Ovary (tissue), 9 donors: ENCODE results near the gene ABHD4. TPM values are rescaled to one million over a fixed set of nuclear protein-coding genes. Genes with fewer than 3 reads are reported as not detected.
"Not testable (repeated sequence)": the region's sequence is repeated elsewhere in the genome, so short reads cannot be mapped to it uniquely, and the experiment has no call there.

ENCODE experiments used
- DNase-seq, 5 donors: peaks; one replicate each; pipeline ENCODE4 v3.0.0-alpha.2; 2019 to 2020
- H3K27ac ChIP-seq, 2 donors: fragments of 200-600 bp; one replicate each; pipeline versions ENCODE4 v1.5.1 to v1.8.0; 2019 to 2022
- H3K27me3 ChIP-seq: fragments of 200-600 bp; one replicate; pipeline ENCODE4 v1.8.0; 2022
- H3K36me3 ChIP-seq: fragments of 200-600 bp; sonication (generic); one replicate; pipeline ENCODE4 v1.5.1; 2019
- H3K4me1 ChIP-seq: one replicate; pipeline ENCODE4 v1.8.1; 2013; ENCODE audit warnings: mild to moderate bottlenecking, moderate library complexity; ENCODE audit not compliant: insufficient read depth
- H3K4me3 ChIP-seq: fragments of 200-600 bp; sonication (generic); one replicate; pipeline ENCODE4 v1.5.1; 2017
- H3K9me3 ChIP-seq, 2 donors: fragments of 200-600 bp in 1 of 2; sonication (generic) in 1 of 2; one replicate each; pipeline versions ENCODE4 v1.5.1 to v1.8.1; 2013 to 2019; ENCODE audit warnings: mild to moderate bottlenecking in 1 of 2, moderate library complexity in 1 of 2
- EP300 ChIP-seq: sonication (generic); formaldehyde crosslinking; IDR thresholded peaks from one replicate; pipeline ENCODE4 v1.6.1; 2017; ENCODE audit warnings: antibody characterized with exemption
- POLR2A ChIP-seq: fragments of 450-650 bp; IDR thresholded peaks from one replicate; pipeline ENCODE4 v1.6.1; 2017; ENCODE audit warnings: antibody characterized with exemption, mild to moderate bottlenecking, moderate library complexity
- WGBS, 3 donors: extraction: QIAGEN DNeasy Blood & Tissue Kit in 1 of 3; methylation state at CpG; one replicate each; pipeline versions ENCODE4 v1.1.5 to v1.1.7; 2013 to 2017; 5-methylcytosine and 5-hydroxymethylcytosine counted together
- intact Hi-C, 4 donors: fragments of 100-400 bp; cut with DNase I; formaldehyde crosslinking; loops; one replicate each; pipeline versions ENCODE4 v1.11.0 to v1.15.1; 2022 to 2023
- polyA plus RNA-seq, 2 donors: library from polyadenylated mRNA; stranded (reverse); fragments of 200-250 nt in 1 of 2; fragments of 350-450 nt in 1 of 2; fragmentation: Illumina TruSeq in 1 of 2; extraction: RNeasy Lipid Tissue Mini Kit (QIAGEN cat#74804) in 1 of 2; gene quantifications; one replicate each; pipeline ENCODE4 v1.2.3, GENCODE V29; 2013 to 2014
- total RNA-seq, 7 donors: library from RNA; depleted of rRNA in 2 of 7; stranded (reverse); fragments of >200 nt in 2 of 7; fragmentation: NEBNext Ultra II Directional in 3 of 7; extraction: Animal tissue kit (Norgen Biotek cat#: 25700) in 3 of 7; gene quantifications; one replicate each; pipeline versions ENCODE4 v1.1.0 to v1.2.4, GENCODE V29; 2016 to 2023
- TF ChIP-seq, protein P1 (sequence below), 3 donors: fragments of 450-650 bp in 2 of 3; fragments of 200-600 bp in 1 of 3; IDR thresholded peaks; one replicate each; pipeline versions ENCODE4 v1.5.1 to v1.8.0; 2016 to 2022; ENCODE audit warnings: antibody characterized with exemption in 3 of 3, mild to moderate bottlenecking in 1 of 3
- donor health status: DM: no; HTN: no; CAD: no; lungs with moderate emphysema.
- donor health status: DM: no; HTN: no; CAD: no.
- donor health status: Bipolar disorder and iron deficiency.
- donor health status: DM: yes; HTN: yes; CAD: no.
- donor health status: DM: no; HTN: no; CAD: no.
- donor health status: DM: yes; HTN: yes; CAD: no.

The ABHD4 gene
- total and polyA plus RNA-seq, 9 donors: 5.6 to 64.0 (median 18.8) TPM

DNA sequence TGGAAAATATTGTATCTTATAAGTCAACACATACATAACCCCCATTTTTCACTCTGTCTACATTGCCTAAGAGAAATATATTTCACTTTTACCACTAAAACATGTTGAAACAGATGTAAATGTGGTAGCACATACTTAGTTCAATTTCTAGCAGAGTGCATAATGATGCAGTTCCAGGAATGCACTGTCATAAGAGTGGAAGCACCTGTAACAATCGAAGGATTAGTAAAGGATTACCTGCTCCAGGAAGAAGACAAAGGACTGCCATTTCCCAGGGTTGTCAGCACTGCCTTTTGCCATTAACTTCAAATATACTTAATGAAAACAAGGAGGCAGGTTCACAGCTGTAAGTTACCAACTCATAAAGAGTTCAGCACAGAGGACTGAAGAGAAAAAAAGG is 33.6 kb upstream of the ABHD4 start:
- TF ChIP-seq, protein P1, sequence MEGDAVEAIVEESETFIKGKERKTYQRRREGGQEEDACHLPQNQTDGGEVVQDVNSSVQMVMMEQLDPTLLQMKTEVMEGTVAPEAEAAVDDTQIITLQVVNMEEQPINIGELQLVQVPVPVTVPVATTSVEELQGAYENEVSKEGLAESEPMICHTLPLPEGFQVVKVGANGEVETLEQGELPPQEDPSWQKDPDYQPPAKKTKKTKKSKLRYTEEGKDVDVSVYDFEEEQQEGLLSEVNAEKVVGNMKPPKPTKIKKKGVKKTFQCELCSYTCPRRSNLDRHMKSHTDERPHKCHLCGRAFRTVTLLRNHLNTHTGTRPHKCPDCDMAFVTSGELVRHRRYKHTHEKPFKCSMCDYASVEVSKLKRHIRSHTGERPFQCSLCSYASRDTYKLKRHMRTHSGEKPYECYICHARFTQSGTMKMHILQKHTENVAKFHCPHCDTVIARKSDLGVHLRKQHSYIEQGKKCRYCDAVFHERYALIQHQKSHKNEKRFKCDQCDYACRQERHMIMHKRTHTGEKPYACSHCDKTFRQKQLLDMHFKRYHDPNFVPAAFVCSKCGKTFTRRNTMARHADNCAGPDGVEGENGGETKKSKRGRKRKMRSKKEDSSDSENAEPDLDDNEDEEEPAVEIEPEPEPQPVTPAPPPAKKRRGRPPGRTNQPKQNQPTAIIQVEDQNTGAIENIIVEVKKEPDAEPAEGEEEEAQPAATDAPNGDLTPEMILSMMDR (IDR thresholded peaks at IDR 0.05): no peak
- TF ChIP-seq EP300: no peak
- TF ChIP-seq POLR2A: no peak
- no peaks in the 10 kb centered on the region for H3K9me3 ChIP-seq
- no peaks in the 10 kb centered on the region for H3K27me3 ChIP-seq
- H3K4me1 ChIP-seq: no peaks in the 10 kb centered on the region
- WGBS, 3 donors: 67 to 76% (median 70%) methylated on average over 1 of the region's 1 CpG
- H3K27ac ChIP-seq: no peak overlapping the region
- intact Hi-C loops: loop anchor here in 2 of 4 donors (10.0 kb wide), 2 partner anchors 280 to 290 kb away; no protein-coding TSS in a partner anchor
- no peak for DNase-seq
- no peak overlapping the region for H3K4me3 ChIP-seq
- H3K36me3 ChIP-seq: no peaks in the 10 kb centered on the region

DNA sequence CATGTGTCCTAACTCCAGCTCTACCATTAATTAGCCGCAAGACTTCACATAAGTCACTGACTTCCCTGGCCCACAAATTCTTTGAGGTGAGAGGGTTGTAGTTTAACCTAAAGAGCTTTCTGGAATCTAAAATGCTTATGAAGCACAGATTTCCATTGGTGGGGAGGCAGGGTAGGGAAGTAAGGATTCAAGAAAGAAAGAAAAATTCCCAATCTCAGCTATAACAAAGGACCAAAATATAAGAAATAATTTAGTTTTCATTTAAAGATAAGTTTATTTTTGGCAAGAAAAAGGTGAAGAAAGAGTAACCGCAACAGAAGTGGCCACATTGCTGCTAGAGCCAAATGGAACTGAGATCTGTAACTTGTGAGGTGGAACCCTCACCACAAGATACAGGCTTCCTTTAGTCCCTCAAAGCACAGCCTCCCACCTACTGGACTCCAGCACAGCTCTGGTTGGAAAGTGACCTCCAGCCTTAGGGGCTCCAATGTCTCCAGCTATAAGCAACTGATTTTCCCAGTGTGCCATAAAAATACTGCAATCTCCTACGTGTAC is 32.6 kb upstream of the ABHD4 start:
- H3K4me1 ChIP-seq: no peaks in the 10 kb centered on the region
- intact Hi-C loops: loop anchor here in 2 of 4 donors (10.0 kb wide), 2 partner anchors 279 to 289 kb away; no protein-coding TSS in a partner anchor
- no peak overlapping the region for H3K4me3 ChIP-seq
- 82 to 89% (median 89%) methylated on average over 3 of the region's 3 CpGs for WGBS, 3 donors
- TF ChIP-seq EP300: no peak
- TF ChIP-seq POLR2A: no peak
- TF ChIP-seq, protein P1 (IDR thresholded peaks at IDR 0.05): no peak
- DNase-seq: no peak
- H3K27ac ChIP-seq: no peak overlapping the region
- H3K9me3 ChIP-seq: no peaks in the 10 kb centered on the region
- no peaks in the 10 kb centered on the region for H3K36me3 ChIP-seq
- H3K27me3 ChIP-seq: no peaks in the 10 kb centered on the region

- H3K4me1 ChIP-seq, H3K27ac ChIP-seq, H3K9me3 ChIP-seq, H3K36me3 ChIP-seq, H3K27me3 ChIP-seq, DNase-seq, H3K4me3 ChIP-seq: not testable (repeated sequence)
- intact Hi-C loops: loop anchor here in 2 of 4 donors (10.0 kb wide), 2 partner anchors 279 to 289 kb away; no protein-coding TSS in a partner anchor
- 91 to 93% (median 91%) methylated on average over 9 of the region's 9 CpGs for WGBS, 3 donors
These were observed 31.8 kb upstream of the ABHD4 start for GRCh38 chr14:22566266-22566665.

DNA sequence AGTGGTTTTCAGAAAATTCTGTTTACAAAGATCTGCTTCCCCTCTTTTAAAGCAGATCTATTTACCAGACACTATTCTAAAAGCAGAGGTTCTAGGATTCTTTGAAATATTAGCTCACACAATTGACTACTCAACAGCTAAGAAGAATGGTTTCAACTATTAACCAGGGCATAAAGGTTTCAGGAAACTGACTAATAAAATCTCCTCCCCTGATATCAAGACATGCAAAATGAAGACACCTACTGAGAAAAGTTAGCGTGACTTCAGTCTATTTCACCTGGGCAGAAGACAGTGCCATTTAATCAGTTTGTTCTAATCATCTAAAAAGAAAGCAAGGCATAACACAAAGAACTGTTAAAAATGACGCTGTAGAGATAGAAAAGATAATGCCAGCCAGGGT is 31.3 kb upstream of the ABHD4 start:
- no peak overlapping the region for H3K4me3 ChIP-seq
- no peaks in the 10 kb centered on the region for H3K9me3 ChIP-seq
- TF ChIP-seq, protein P1 (IDR thresholded peaks at IDR 0.05): no peak
- TF ChIP-seq POLR2A: no peak
- no peak for TF ChIP-seq EP300
- H3K27ac ChIP-seq: no peak overlapping the region
- no peaks in the 10 kb centered on the region for H3K36me3 ChIP-seq
- intact Hi-C loops: loop anchor here in 2 of 4 donors (10.0 kb wide), 2 partner anchors 278 to 288 kb away; no protein-coding TSS in a partner anchor
- WGBS, 3 donors: 89% methylated on average over 2 of the region's 2 CpGs
- H3K27me3 ChIP-seq: no peaks in the 10 kb centered on the region
- DNase-seq: no peak
- H3K4me1 ChIP-seq: no peaks in the 10 kb centered on the region

DNA sequence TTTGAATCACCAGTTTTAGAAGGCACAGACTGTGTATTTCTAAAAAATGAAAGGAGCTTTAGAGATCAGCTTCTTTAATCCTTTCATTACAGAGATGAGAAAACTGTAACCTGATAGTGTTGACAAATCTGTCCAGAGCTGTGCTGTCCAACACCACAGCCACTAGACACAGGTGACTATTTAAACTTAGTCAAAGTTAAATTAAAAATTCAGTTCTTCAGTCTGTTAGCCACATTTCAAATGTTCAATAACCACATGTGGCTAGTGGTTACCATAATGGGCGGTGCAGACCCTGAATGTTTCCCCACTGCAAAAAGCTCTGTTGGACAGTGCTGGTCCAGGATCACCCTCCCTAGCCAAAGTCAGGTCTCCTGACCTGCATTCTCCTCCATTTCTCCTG is 30.7 kb upstream of the ABHD4 start:
- Histone ChIP-seq H3K9me3 (no peaks in the 10 kb centered on the region), H3K27ac (no peak overlapping the region), H3K4me3 (no peak overlapping the region), H3K27me3 (no peaks in the 10 kb centered on the region), H3K36me3 (no peaks in the 10 kb centered on the region), H3K4me1 (no peaks in the 10 kb centered on the region)
- WGBS, 3 donors: 87 to 93% (median 93%) methylated on average over 1 of the region's 1 CpG
- DNase-seq: no peak
- no peak for TF ChIP-seq EP300
- TF ChIP-seq, protein P1 (IDR thresholded peaks at IDR 0.05): no peak
- no peak for TF ChIP-seq POLR2A
- intact Hi-C loops: loop anchor here in 2 of 4 donors (10.0 kb wide), 2 partner anchors 277 to 287 kb away; no protein-coding TSS in a partner anchor
